Osteoblast (primary cell): Measurements from ENCODE around the gene ARHGEF7. TPM values are rescaled to one million over a fixed set of nuclear protein-coding genes. Genes with fewer than 3 reads are reported as not detected.

Source experiments
- DNase-seq: peaks from one replicate; pipeline ENCODE4 v3.0.0; 2011; ENCODE audit warnings: low spot score, mixed read lengths; ENCODE audit not compliant: insufficient read length; ENCODE audit errors: missing footprints
- H2AFZ ChIP-seq: 2 replicates; pipeline ENCODE4 v1.6.0; 2011; ENCODE audit warnings: mild to moderate bottlenecking, low read length
- H3K27ac ChIP-seq: 2 replicates; pipeline ENCODE4 v1.5.1; 2011; ENCODE audit warnings: mild to moderate bottlenecking, low read depth, low read length, moderate library complexity
- H3K27me3 ChIP-seq: 2 replicates; pipeline ENCODE4 v1.6.0; 2012; ENCODE audit warnings: mild to moderate bottlenecking, control low read depth, inconsistent platforms, low read length, moderate library complexity; ENCODE audit not compliant: insufficient read depth
- H3K36me3 ChIP-seq: 2 replicates; pipeline ENCODE4 v1.5.1; 2011; ENCODE audit warnings: mild to moderate bottlenecking, low read length, control low read depth, moderate library complexity; ENCODE audit not compliant: insufficient read depth
- H3K4me1 ChIP-seq: 2 replicates; pipeline ENCODE4 v1.5.1; 2011; ENCODE audit warnings: mild to moderate bottlenecking, low read length, control low read depth, moderate library complexity; ENCODE audit not compliant: insufficient read depth
- H3K4me2 ChIP-seq: 2 replicates; pipeline ENCODE4 v1.6.0; 2011; ENCODE audit warnings: mild to moderate bottlenecking, low read length; ENCODE audit not compliant: insufficient read depth
- H3K4me3 ChIP-seq: fragments of 200-600 bp; sonication (generic); 3 replicates; pipeline ENCODE4 v1.5.1; 2012; ENCODE audit warnings: mild to moderate bottlenecking, low read length, inconsistent platforms; ENCODE audit not compliant: insufficient read depth
- H3K79me2 ChIP-seq: 2 replicates; pipeline ENCODE4 v1.6.0; 2012; ENCODE audit warnings: mild to moderate bottlenecking, low read length, control low read depth, inconsistent platforms; ENCODE audit not compliant: insufficient read depth
- H3K9me3 ChIP-seq: 2 replicates; pipeline ENCODE4 v1.5.1; 2011; ENCODE audit warnings: low read depth, low read length, control low read depth
- H4K20me1 ChIP-seq: 2 replicates; pipeline ENCODE4 v1.6.0; 2012; ENCODE audit warnings: mild to moderate bottlenecking, low read length, control low read depth; ENCODE audit not compliant: insufficient read depth
- CTCF ChIP-seq: IDR thresholded peaks from 2 replicates; pipeline ENCODE4 v1.5.1; 2011; ENCODE audit warnings: mild to moderate bottlenecking, low read depth, low read length, moderate library complexity; ENCODE audit errors: extremely low read depth
- total RNA-seq: library from RNA; depleted of rRNA; stranded (reverse); fragments of >200 nt; gene quantifications from 2 replicates; pipeline ENCODE4 v1.2.3, GENCODE V29; 2012

Gene ARHGEF7
- total RNA-seq, 1 donor, result 27.5 TPM

- Histone ChIP-seq H3K4me1 (no peaks in the 10 kb centered on the region), H3K4me3 (no peak overlapping the region), H3K27me3 (no peaks in the 10 kb centered on the region), H3K9me3 (no peaks in the 10 kb centered on the region), H3K27ac (no peak overlapping the region), H4K20me1 (no peaks in the 10 kb centered on the region), H2AFZ (no peak overlapping the region), H3K79me2 (no peaks in the 10 kb centered on the region), H3K36me3 (no peaks in the 10 kb centered on the region), H3K4me2 (no peak overlapping the region)
- TF ChIP-seq CTCF, result no peak
- DNase-seq, result no peak
These were observed 239.7 kb downstream of the ARHGEF7 start for GRCh38 chr13:111354789-111355188.

Other genes starting within 250 kb of the ARHGEF7 start
- 128 and 156 TPM in 2 replicates for gene ANKRD10, start 200.2 kb upstream of the ARHGEF7 start, total RNA-seq
- gene TEX29, start 205.3 kb downstream of the ARHGEF7 start, total RNA-seq, result 0.36 TPM in 1 of 2 replicates, not detected in the other